Fibroblast of villous mesenchyme (primary cell): ENCODE data around the gene SLC23A1. TPM values are rescaled to one million over a fixed set of nuclear protein-coding genes. Genes with fewer than 3 reads are reported as not detected.

Experiments used
- DNase-seq: peaks from one replicate; pipeline ENCODE4 v3.0.0-alpha.2; 2010; ENCODE audit warnings: low read depth
- H3K4me3 ChIP-seq: 2 replicates; pipeline ENCODE4 v1.5.1; 2011; ENCODE audit warnings: low read depth, mild to moderate bottlenecking, low read length
- total RNA-seq: library from RNA; depleted of rRNA; stranded (reverse); fragments of >200 nt; gene quantifications from 2 replicates; pipeline ENCODE4 v1.2.3, GENCODE V29; 2012
- TF ChIP-seq, protein P1 (sequence below): IDR thresholded peaks from 2 replicates; pipeline ENCODE4 v1.5.1; 2012; ENCODE audit warnings: low read depth, mild to moderate bottlenecking, low read length; ENCODE audit not compliant: insufficient read depth

The SLC23A1 gene
- total RNA-seq, 1 donor, result not detected

DNA sequence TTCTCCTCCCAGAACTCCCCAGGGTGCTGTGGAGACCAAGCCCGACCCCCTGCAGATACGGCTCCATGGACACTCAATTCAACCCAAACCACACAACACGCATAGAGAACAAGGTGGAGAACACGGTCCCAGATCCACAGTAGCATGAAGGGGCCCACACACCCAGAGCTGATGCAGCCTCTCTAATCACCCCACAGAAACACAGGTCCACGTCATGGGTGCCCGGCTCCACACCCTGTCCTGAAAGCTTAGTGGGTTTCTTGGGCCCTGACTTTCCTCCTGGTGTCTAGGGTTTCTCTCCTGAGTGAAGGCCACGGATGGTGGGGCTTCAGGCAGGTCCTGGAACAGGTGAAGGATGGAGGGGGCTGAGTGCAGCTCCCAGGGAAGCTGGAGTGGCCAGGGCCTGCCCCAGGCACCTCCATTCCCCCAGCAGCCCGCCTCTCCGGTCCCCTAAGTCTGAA is 1.5 kb upstream of the SLC23A1 start:
- peak overlapping the region; percentile 27 for H3K4me3 ChIP-seq
- TF ChIP-seq, protein P1, sequence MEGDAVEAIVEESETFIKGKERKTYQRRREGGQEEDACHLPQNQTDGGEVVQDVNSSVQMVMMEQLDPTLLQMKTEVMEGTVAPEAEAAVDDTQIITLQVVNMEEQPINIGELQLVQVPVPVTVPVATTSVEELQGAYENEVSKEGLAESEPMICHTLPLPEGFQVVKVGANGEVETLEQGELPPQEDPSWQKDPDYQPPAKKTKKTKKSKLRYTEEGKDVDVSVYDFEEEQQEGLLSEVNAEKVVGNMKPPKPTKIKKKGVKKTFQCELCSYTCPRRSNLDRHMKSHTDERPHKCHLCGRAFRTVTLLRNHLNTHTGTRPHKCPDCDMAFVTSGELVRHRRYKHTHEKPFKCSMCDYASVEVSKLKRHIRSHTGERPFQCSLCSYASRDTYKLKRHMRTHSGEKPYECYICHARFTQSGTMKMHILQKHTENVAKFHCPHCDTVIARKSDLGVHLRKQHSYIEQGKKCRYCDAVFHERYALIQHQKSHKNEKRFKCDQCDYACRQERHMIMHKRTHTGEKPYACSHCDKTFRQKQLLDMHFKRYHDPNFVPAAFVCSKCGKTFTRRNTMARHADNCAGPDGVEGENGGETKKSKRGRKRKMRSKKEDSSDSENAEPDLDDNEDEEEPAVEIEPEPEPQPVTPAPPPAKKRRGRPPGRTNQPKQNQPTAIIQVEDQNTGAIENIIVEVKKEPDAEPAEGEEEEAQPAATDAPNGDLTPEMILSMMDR, result no peak
- no peak for DNase-seq

DNA sequence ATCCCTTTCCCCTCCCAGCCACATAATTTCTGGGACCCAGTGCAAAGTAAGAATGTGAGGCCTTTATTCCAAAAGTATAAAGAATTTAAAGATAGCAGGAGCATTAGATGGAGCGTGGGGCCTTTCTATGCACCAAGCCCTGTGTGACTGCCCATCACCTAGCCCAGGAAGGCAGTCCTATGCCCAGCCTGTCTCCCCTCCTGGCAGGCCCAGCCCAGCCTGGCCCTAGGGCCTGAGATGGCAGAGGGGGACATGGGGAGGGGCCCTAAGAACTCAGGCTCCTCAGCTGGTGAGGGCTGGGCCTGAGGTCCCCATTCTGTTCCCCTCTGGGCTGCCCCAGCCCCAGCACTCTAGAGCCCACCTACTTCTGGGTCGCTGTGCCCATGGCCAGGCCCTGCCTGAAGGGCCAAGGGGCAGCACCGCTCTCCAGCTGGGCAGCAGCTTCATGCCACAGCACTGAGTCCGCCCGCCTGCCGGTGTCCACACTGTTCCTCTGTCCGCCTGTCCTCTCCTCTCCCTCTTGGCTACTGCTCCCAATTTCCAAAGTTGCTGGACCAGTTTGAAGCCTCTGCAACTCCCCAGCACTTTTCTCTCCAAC is 995 bp upstream of the SLC23A1 start:
- no peak for DNase-seq
- TF ChIP-seq, protein P1, result no peak

DNA sequence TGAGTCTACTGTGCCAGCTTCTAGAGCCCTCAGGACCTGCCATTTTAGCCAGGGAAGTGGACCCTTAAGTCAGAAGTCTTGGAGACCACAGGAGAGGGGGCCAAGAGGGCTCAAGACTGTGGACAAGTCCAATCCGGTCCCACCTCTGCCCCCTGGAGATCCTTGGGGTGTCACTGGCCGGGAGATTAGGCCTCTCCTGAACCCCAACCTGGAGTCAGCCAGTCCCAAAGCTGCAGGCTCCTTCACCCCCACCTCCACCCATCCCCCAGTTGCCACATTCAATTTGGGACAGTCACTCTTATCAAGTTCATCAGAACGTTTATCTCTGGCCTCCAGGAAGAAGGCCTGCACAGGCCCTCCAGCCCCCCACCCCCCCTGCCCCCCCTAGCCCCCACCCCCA is 290 bp downstream of the SLC23A1 start:
- no peak for DNase-seq
- TF ChIP-seq, protein P1, result no peak
- H3K4me3 ChIP-seq, result no peak overlapping the region

More for the DNA sequence above, 995 bp upstream of the SLC23A1 start:
- H3K4me3 ChIP-seq, result no peak overlapping the region

DNA sequence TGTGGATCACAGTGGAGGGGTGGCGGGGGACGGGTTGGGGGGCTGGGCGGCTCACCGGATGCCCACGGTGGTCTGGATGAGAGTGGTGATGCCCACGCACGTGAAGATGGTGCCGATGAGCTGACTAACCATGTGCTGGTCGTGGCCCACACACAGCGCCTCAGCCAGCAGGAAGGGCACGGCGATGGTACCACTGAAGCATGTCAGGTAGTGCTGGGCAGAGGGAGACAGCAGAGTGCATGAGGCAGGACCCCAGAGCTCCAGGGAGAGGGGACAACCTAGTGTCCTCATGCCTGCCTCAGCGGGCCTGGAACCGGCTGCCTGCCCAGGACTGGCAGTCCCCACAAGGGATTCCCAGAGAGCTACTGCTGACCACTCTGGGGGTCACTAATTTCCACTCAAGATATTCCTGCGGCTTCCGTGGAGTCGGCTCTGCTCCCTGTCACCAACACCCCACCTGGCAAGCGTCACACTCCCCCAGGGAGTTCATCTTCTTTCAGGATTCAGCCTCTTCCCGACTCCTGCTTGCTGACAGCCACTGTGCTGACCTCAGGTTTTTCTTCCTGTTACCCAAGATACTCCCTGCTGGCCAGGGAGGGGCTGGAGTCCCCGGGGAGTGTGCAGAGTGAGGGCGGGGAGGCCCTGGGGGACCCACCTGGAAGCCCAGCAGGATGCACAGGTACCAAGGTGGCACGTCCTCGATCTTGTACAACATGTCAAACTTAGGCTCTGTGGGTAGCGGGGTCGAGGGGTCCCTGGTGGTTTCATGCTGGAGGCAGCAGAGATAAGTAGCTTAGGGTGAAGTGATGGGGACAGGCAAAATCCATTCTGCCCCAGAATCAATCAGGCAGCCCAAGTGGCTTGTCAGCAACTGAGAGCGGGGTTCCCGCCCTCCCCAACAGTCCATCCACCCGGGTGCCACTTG is 998 bp downstream of the SLC23A1 start:
- DNase-seq, result no peak
- TF ChIP-seq, protein P1, result no peak
- no peak overlapping the region for H3K4me3 ChIP-seq

DNA sequence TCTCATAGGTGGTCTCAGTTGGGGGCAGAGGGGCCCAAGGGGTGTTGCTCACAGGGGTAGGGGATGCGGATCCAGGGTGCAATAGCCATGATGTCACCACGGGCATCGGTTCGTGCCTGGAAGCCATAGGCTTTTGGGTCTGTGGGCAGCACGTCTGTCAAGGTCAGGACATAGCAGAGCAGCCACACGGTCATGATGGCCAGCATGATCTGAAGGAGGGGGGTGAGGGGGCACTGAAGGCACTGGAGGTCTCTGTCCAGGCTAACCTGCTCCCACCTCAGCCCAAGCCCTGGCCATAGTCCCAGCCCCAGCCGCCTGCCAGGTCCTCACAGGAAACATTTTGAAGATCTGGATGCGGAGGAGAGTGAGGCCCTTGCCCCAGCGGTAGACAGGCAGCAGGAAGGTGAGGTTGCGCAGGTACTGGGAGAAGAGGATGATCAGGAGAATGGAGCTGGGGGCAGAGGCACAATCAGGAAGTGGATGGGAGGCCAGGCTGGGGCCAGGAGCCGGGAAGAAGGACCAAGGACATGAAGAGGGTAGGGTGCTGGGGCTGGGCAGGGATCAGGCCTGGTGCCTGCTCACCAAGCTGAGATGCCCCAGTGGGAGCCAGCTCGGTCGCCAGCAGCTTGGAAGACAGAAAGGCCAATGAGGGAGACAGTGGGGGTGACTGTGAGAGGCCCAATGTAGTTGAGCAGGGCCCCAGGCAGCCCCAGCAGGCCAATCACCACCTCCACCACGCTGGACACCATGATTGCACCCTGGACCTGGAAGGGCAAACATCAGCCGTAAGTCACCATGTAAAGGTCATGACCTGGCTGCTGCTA is 3.3 kb downstream of the SLC23A1 start:
- no peak for DNase-seq
- H3K4me3 ChIP-seq, result no peak overlapping the region
- TF ChIP-seq, protein P1, result no peak

DNA sequence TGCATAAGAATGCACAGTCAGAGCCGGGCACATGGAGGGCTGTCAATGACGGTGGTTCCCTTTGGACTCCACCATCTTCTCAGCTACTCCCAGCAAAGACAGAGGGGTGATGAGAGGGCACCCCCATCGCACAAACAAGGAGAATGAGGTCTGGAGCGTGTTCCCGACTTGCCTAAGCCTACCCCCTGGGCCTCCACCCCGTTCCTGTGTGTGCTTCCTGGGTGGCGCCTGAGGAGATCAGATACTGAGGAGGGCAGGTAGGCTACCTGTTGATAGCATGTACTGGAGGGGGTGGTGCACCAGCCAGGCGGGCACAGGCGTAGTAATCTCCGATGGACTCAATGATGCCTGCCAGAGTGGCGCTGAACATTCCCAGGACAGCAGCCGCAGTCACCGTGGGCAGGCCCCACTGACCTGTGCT is 4.1 kb downstream of the SLC23A1 start:
- TF ChIP-seq, protein P1, result no peak
- no peak overlapping the region for H3K4me3 ChIP-seq
- no peak for DNase-seq
